K562 (cell line): Measurements from ENCODE around the gene POR. TPM values are rescaled to one million over a fixed set of nuclear protein-coding genes. Genes with fewer than 3 reads are reported as not detected.

Experiments
- ATAC-seq: fragments of 200-7000 bp; cut with Tn5 transposase; 3 replicates; pipeline ENCODE4 v1.9.1; 2020; ENCODE audit warnings: moderate library complexity
- BruUV-seq: library from RNA; stranded (reverse); fragments of 400-500 nt; replicated peaks from 2 replicates; lab custom pipeline; 2021; lab: Mats Ljungman, UMichigan
- CTCF ChIA-PET: fragments of 300-600 bp; formaldehyde crosslinking; extraction: SDS; loops from one replicate; lab custom pipeline; 2021; ENCODE audit warnings: low intra/inter-chr PET ratio; lab: Yijun Ruan, JAX
- POLR2A ChIA-PET: fragments of 300-600, 350-650 bp; sonication (Branson Sonifier 250); formaldehyde crosslinking; extraction: SDS; loops from one replicate; lab custom pipeline; 2021; ENCODE audit warnings: antibody characterized with exemption, inconsistent platforms; lab: Yijun Ruan, JAX
- DNase-seq, 4 experiments: peaks; one replicate each; pipeline versions ENCODE4 v3.0.0 to v3.0.0-alpha.2; 2011 to 2018; ENCODE audit warnings: low spot score in 3 of 4, mixed read lengths in 3 of 4; ENCODE audit errors: extremely low read depth in 1 of 4
- FAIRE-seq: peaks from 2 replicates; lab custom pipeline; 2011; peaks lifted over from hg19 to GRCh38; lab: Jason Lieb, UNC
- H2AFZ ChIP-seq: 2 replicates; pipeline ENCODE4 v1.6.0; 2011; ENCODE audit warnings: low read depth, low read length, control low read depth, inconsistent platforms
- H3K27ac ChIP-seq: fragments of 200-600 bp; 3 replicates; pipeline ENCODE4 v1.8.0; 2011; ENCODE audit warnings: low read depth, mild to moderate bottlenecking, control low read depth, inconsistent platforms, low read length, moderate library complexity, mixed read lengths; ENCODE audit errors: extremely low read depth
- H3K27me3 ChIP-seq, 2 experiments: fragments of 300-600 bp in 1 of 2; 2 replicates in 1 of 2; 3 replicates in 1 of 2; pipeline versions ENCODE4 v1.6.0 to v1.8.0; 2011; ENCODE audit warnings: inconsistent platforms in 2 of 2, low read length in 2 of 2, mild to moderate bottlenecking in 1 of 2, mixed read lengths in 1 of 2, moderate library complexity in 1 of 2; ENCODE audit not compliant: control insufficient read depth in 2 of 2, insufficient read depth in 2 of 2
- H3K36me3 ChIP-seq: fragments of 300-600 bp; 3 replicates; pipeline ENCODE4 v1.8.0; 2011; ENCODE audit warnings: mild to moderate bottlenecking, low read length, inconsistent platforms; ENCODE audit not compliant: control insufficient read depth, insufficient read depth
- H3K4me1 ChIP-seq, 2 experiments: fragments of 200-600 bp in 1 of 2; replicated peaks in 1 of 2; 2 replicates in 1 of 2; 3 replicates in 1 of 2; pipeline versions ENCODE4 v1.5.1 to v1.8.0; 2011; ENCODE audit warnings: inconsistent platforms in 2 of 2, low read length in 2 of 2, mild to moderate bottlenecking in 1 of 2, mixed read lengths in 1 of 2, moderate library complexity in 1 of 2; ENCODE audit not compliant: control insufficient read depth in 2 of 2, insufficient read depth in 2 of 2
- H3K4me2 ChIP-seq: 2 replicates; pipeline ENCODE4 v1.6.1; 2011; ENCODE audit warnings: low read length, control low read depth, inconsistent platforms, mixed read lengths; ENCODE audit not compliant: insufficient read depth
- H3K4me3 ChIP-seq: fragments of 200-600 bp; sonication (generic), shearing (Covaris generic); 2 replicates; pipeline ENCODE4 v1.5.1; 2016; ENCODE audit warnings: control low read depth, inconsistent platforms
- H3K79me2 ChIP-seq: fragments of 200-600 bp; 3 replicates; pipeline ENCODE4 v1.8.0; 2011; ENCODE audit warnings: low read length, inconsistent platforms; ENCODE audit not compliant: control insufficient read depth, insufficient read depth
- H3K9ac ChIP-seq, 2 experiments: 2 replicates each; pipeline versions ENCODE4 v1.6.0 to v1.6.1; 2011; ENCODE audit warnings: low read depth in 2 of 2, low read length in 2 of 2, control low read depth in 1 of 2, inconsistent platforms in 1 of 2, mild to moderate bottlenecking in 1 of 2, mixed read lengths in 1 of 2; ENCODE audit not compliant: insufficient read depth in 1 of 2
- H3K9me1 ChIP-seq: one replicate; pipeline ENCODE4 v1.6.0; 2011; ENCODE audit warnings: inconsistent platforms, mild to moderate bottlenecking, low read length, moderate library complexity; ENCODE audit not compliant: control insufficient read depth, insufficient read depth
- H3K9me3 ChIP-seq: replicated peaks from 2 replicates; pipeline ENCODE4 v1.5.1; 2011; ENCODE audit warnings: low read depth, low read length, inconsistent platforms; ENCODE audit not compliant: control insufficient read depth, insufficient read depth
- H4K20me1 ChIP-seq: replicated peaks from 2 replicates; pipeline ENCODE4 v1.6.1; 2011; ENCODE audit warnings: low read length, inconsistent platforms, mixed read lengths; ENCODE audit not compliant: control insufficient read depth, insufficient read depth
- FOXA1 ChIP-seq: fragments of 450-650 bp; IDR thresholded peaks from 2 replicates; pipeline ENCODE4 v1.6.1; 2016; ENCODE audit warnings: mild to moderate bottlenecking, borderline replicate concordance
- GTF3C2 ChIP-seq: IDR thresholded peaks from 3 replicates; pipeline ENCODE4 v1.6.1; 2011; ENCODE audit warnings: borderline replicate concordance, mild to moderate bottlenecking, moderate library complexity; ENCODE audit not compliant: insufficient read length; ENCODE audit errors: extremely low read depth
- HOMEZ ChIP-seq: fragments of 250-450 bp; sonication (Bioruptor Pico); IDR thresholded peaks from 2 replicates; pipeline ENCODE4 v1.4.0; 2020; ENCODE audit warnings: mild to moderate bottlenecking, moderate library complexity
- POLR2A ChIP-seq: fragments of 450-650 bp; conservative IDR thresholded peaks from 2 replicates; pipeline ENCODE4 v1.6.1; 2016
- RBFOX2 ChIP-seq: fragments of 200-400 bp; formaldehyde crosslinking; IDR thresholded peaks from 2 replicates; pipeline ENCODE4 v1.6.1; 2017; ENCODE audit warnings: low read depth, mild to moderate bottlenecking, low read length, moderate library complexity
- RBM22 ChIP-seq: fragments of 200-400 bp; formaldehyde crosslinking; IDR thresholded peaks from 2 replicates; pipeline ENCODE4 v1.6.1; 2018; ENCODE audit warnings: low read length, low read depth; ENCODE audit not compliant: poor library complexity, severe bottlenecking
- TAF7 ChIP-seq: fragments of 450-650 bp; IDR thresholded peaks from 2 replicates; pipeline ENCODE4 v1.6.1; 2016; ENCODE audit warnings: missing genetic modification characterization, missing compliant biosample characterization
- TCFL5 ChIP-seq: fragments of 250-450 bp; sonication (Bioruptor Pico); conservative IDR thresholded peaks from 2 replicates; pipeline ENCODE4 v1.6.1; 2021; ENCODE audit warnings: mild to moderate bottlenecking, moderate library complexity, matching md5 sums
- TRIM28 ChIP-seq: fragments of 450-650 bp; IDR thresholded peaks from 2 replicates; pipeline ENCODE4 v1.6.1; 2017
- ZMIZ1 ChIP-seq, 2 experiments: fragments of 150-350 bp in 1 of 2; IDR thresholded peaks; 2 replicates each; pipeline ENCODE4 v1.6.1; 2012 to 2016; ENCODE audit warnings: low read depth in 2 of 2, low read length in 2 of 2, mild to moderate bottlenecking in 1 of 2, moderate library complexity in 1 of 2
- ZNF232 ChIP-seq: sonication (generic); formaldehyde crosslinking; IDR thresholded peaks from 2 replicates; pipeline ENCODE4 v1.8.0; 2022; ENCODE audit warnings: mild to moderate bottlenecking, missing genetic modification reagents
- ZNF316 ChIP-seq: fragments of 450-650 bp; IDR thresholded peaks from 2 replicates; pipeline ENCODE4 v1.6.1; 2016
- WGBS: fragments of 100-300 bp; shearing (Covaris generic); methylation state at CpG from one replicate; pipeline ENCODE4 v1.1.6; 2016; ENCODE audit warnings: low coverage, mixed read lengths; ENCODE audit not compliant: insufficient coverage; ENCODE audit errors: missing lambda C conversion rate; 5-methylcytosine and 5-hydroxymethylcytosine counted together
- in situ Hi-C: fragments of 300-500 bp; cut with MboI; formaldehyde crosslinking; loops from 4 replicates; pipeline ENCODE4 v1.15.0; 2018; ENCODE audit warnings: inconsistent platforms, mixed read lengths
- intact Hi-C: fragments of 100-400 bp; cut with micrococcal nuclease; formaldehyde crosslinking; loops from 2 replicates; pipeline ENCODE4 v1.14.2; 2022
- polyA plus RNA-seq, 8 experiments: library from polyadenylated mRNA; depleted of rRNA in 4 of 8; stranded (reverse) in 5 of 8; unstranded in 3 of 8; fragments of >200 nt; fragmentation: Nextera tagmentation in 2 of 8; fragmentation: Illumina TruSeq in 1 of 8; extraction: Ambion mirVana in 2 of 8; extraction: Trizol in 1 of 8; gene quantifications; 2 replicates each; pipeline versions ENCODE4 v1.2.1 to v1.2.3, GENCODE V29; 2011 to 2014; ENCODE audit warnings: inconsistent platforms in 1 of 8, missing spikeins in 1 of 8
- total RNA-seq, 7 experiments: library from RNA; depleted of rRNA in 6 of 7; stranded (reverse); fragments of >200 nt in 6 of 7; fragmentation: Illumina TruSeq in 2 of 7; extraction: Trizol in 2 of 7; gene quantifications; 2 replicates each; pipeline versions ENCODE4 v1.2.1 to v1.2.3, GENCODE V29; 2011 to 2021; ENCODE audit warnings: low replicate concordance in 1 of 7

The POR gene
- total and polyA plus RNA-seq, 9 of the 15 experiments (the other 6 are each of a cell fraction or from before 2014, with no cell fraction given), result 4.7 to 142 (median 40.8) TPM

GRCh38 chr7:75987026-75987804 lies 72.3 kb downstream of the POR start:
- peaks cover 21 to 78% of the 10 kb centered on the region in 2 experiments for H3K4me1 ChIP-seq
- TSS peak; percentile 46 for BruUV-seq
- no peak for FAIRE-seq

More at GRCh38 chr7:75987026-75987804, 72.3 kb downstream of the POR start:
- Histone ChIP-seq H3K9me3 (no peaks in the 10 kb centered on the region), H4K20me1 (peaks cover 8% of the 10 kb centered on the region; the same call in 1 of the 2 replicates), H3K9me1 (peaks cover 4% of the 10 kb centered on the region), H3K27me3 (no peaks in the 10 kb centered on the region), H2AFZ (no peak overlapping the region), H3K9ac (0 out of 4 replicates have a peak overlapping the region, but pooled peaks of 1 of the 2 experiments have one; percentile 10), H3K79me2 (no peaks in the 10 kb centered on the region; the same call in 2 of the 3 replicates), H3K36me3 (peaks cover 61% of the 10 kb centered on the region; the same call in 2 of the 3 replicates), H3K4me2 (no peak overlapping the region), H3K4me3 (no peak overlapping the region), H3K27ac (no peak overlapping the region)
- POLR2A ChIA-PET, result no interaction called here
- CTCF ChIA-PET, result no interaction called here
- TF ChIP-seq RBM22 (peak; percentile 78), ZMIZ1 (IDR thresholded peaks at IDR 0.05; ENCODE audit: low read depth in 2 of 2, low read length in 2 of 2) (no peak), TAF7 (tag) (no peak), TRIM28 (peak; percentile 32; the same call in 1 of the 2 replicates), POLR2A (0 out of 2 replicates have a peak, but pooled peaks have one; percentile 25), ZNF316 (peak; percentile 66), TCFL5 (CRISPR knock-in tag) (no peak), ZNF232 (CRISPR knock-in tag) (no peak), GTF3C2 (no peak), HOMEZ (no peak), RBFOX2 (0 out of 2 replicates have a peak, but pooled peaks have one; percentile 29), FOXA1 (no peak)
- in situ Hi-C loops, result no loop called here
- 91% methylated on average over 25 of the region's 32 CpGs for WGBS
- intact Hi-C loops, result no loop called here
- DNase-seq, result no peak
- ATAC-seq, result no peak
